Tongue (tissue), 2 donors: ENCODE data around the gene LGALS12. TPM values are rescaled to one million over a fixed set of nuclear protein-coding genes. Genes with fewer than 3 reads are reported as not detected.

ENCODE experiments used
- DNase-seq: peaks from one replicate; pipeline ENCODE4 v3.0.0-alpha.2; 2015
- total RNA-seq: library from RNA; depleted of rRNA; stranded (reverse); fragments of >200 nt; gene quantifications from one replicate; pipeline ENCODE4 v1.2.3, GENCODE V29; 2014

Gene LGALS12
- not detected for total RNA-seq

- DNase-seq: no peak
These were observed at the start of gene LGALS12 for GRCh38 chr11:63505857-63506528. Gene LGALS12 (plus strand): TSS chr11:63506084. CDS start chr11:63506459, 375 bp downstream.

- no peak for DNase-seq
These were observed 46.3 kb upstream of the LGALS12 start for GRCh38 chr11:63459586-63459985.

GRCh38 chr11:63462137-63462536, 43.7 kb upstream of the LGALS12 start:
- no peak for DNase-seq

GRCh38 chr11:63470311-63470710, 35.6 kb upstream of the LGALS12 start:
- DNase-seq: no peak

- DNase-seq: no peak
These were observed 33.5 kb upstream of the LGALS12 start for GRCh38 chr11:63472372-63472771.

GRCh38 chr11:63476618-63477017, 29.3 kb upstream of the LGALS12 start:
- DNase-seq: no peak

- DNase-seq: peak; percentile 87
These were observed 27.0 kb upstream of the LGALS12 start for GRCh38 chr11:63478896-63479295.

GRCh38 chr11:63480039-63480438, 25.8 kb upstream of the LGALS12 start:
- no peak for DNase-seq

GRCh38 chr11:63485777-63486176, 20.1 kb upstream of the LGALS12 start:
- DNase-seq: no peak

GRCh38 chr11:63488789-63489188, 17.1 kb upstream of the LGALS12 start:
- DNase-seq: no peak

GRCh38 chr11:63489879-63490278, 16.0 kb upstream of the LGALS12 start:
- peak; percentile 36 for DNase-seq

- DNase-seq: peak; percentile 63
These were observed 15.2 kb upstream of the LGALS12 start, which contains the start of gene PLAAT5 for GRCh38 chr11:63490551-63491239. Gene PLAAT5 (minus strand): TSS chr11:63491167. CDS start chr11:63491034, 133 bp downstream.

- no peak for DNase-seq
These were observed 14.7 kb upstream of the LGALS12 start for GRCh38 chr11:63491240-63491587.

- no peak for DNase-seq
These were observed 14.1 kb upstream of the LGALS12 start for GRCh38 chr11:63491636-63492372.

- DNase-seq: no peak
These were observed 13.4 kb upstream of the LGALS12 start for GRCh38 chr11:63492441-63492840.

- no peak for DNase-seq
These were observed 12.8 kb upstream of the LGALS12 start for GRCh38 chr11:63493127-63493526.

- peak; percentile 86 for DNase-seq
These were observed 10.9 kb upstream of the LGALS12 start for GRCh38 chr11:63494975-63495374.

GRCh38 chr11:63499874-63500273, 6.0 kb upstream of the LGALS12 start:
- DNase-seq: no peak

- no peak for DNase-seq
These were observed 4.6 kb upstream of the LGALS12 start for GRCh38 chr11:63501236-63501635.

- no peak for DNase-seq
These were observed 3.5 kb upstream of the LGALS12 start for GRCh38 chr11:63502252-63502820.

- no peak for DNase-seq
These were observed 2.4 kb upstream of the LGALS12 start for GRCh38 chr11:63503492-63503891.

GRCh38 chr11:63504054-63504453, 1.8 kb upstream of the LGALS12 start:
- DNase-seq: no peak
